ENCODE measurements around the gene ARID1B. TPM values are rescaled to one million over a fixed set of nuclear protein-coding genes. Genes with fewer than 3 reads are reported as not detected.

Gene ARID1B
- total and polyA plus RNA-seq, 9 of the 15 experiments (the other 6 are each of a cell fraction or from before 2014, with no cell fraction given): 12.5 to 50.5 (median 25.8) TPM

DNA sequence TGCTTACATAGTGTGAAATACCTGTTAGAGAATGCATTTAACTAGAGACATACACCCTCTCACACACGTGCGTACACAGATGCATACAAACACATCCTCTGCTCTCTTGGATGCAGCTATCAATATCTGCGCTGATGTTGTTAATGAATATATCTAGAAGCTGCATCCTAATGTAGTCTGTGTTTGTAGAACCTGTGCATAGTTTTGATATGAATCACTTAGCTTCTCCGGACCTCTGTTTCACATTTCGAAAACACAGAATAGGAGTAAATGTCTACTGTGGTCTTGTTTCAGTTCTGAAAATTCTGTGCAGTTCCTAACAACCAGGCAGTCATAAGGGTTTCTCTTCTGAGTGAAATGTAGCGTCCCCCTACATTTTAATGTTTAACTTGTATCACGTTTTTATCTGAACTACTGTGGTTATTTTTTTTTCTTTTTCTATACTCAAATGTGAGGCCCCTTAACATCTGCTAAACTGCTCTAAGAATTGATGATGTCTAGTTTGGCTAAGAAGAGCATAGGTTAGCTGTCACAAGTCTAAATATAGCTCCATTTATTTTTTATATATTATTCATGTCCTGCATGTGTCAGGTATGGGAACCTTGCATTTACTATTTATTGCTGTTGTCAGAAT is 291.6 kb downstream of the ARID1B start:
- Histone ChIP-seq H3K4me2 (ENCODE audit: insufficient read depth, low read length) (no peak overlapping the region), H3K4me1 (replicated peaks in 1 of 2; ENCODE audit: control insufficient read depth in 2 of 2, insufficient read depth in 2 of 2, low read length in 2 of 2) (peaks cover 0 to 3% of the 10 kb centered on the region in 2 experiments; a peak in 3 of 5 replicates), H3K36me3 (ENCODE audit: control insufficient read depth, insufficient read depth, low read length) (peaks cover 5% of the 10 kb centered on the region; the same call in 2 of the 3 replicates), H3K27ac (ENCODE audit: extremely low read depth, low read depth, low read length) (no peak overlapping the region), H3K9me1 (ENCODE audit: control insufficient read depth, insufficient read depth, low read length) (no peaks in the 10 kb centered on the region), H4K20me1 (replicated peaks; ENCODE audit: control insufficient read depth, insufficient read depth, low read length) (no peaks in the 10 kb centered on the region), H3K4me3 (no peak overlapping the region), H3K9ac (ENCODE audit: insufficient read depth in 1 of 2, low read depth in 2 of 2, low read length in 2 of 2) (no peak overlapping the region), H3K9me3 (replicated peaks; ENCODE audit: control insufficient read depth, insufficient read depth, low read depth, low read length) (no peaks in the 10 kb centered on the region), H3K79me2 (ENCODE audit: control insufficient read depth, insufficient read depth, low read length) (0 out of 3 replicates have a peak, but pooled peaks cover 4% of the 10 kb centered on the region), H2AFZ (ENCODE audit: low read depth, low read length) (no peak overlapping the region), H3K27me3 (ENCODE audit: control insufficient read depth in 2 of 2, insufficient read depth in 2 of 2, low read length in 2 of 2) (no peaks in the 10 kb centered on the region)
- FAIRE-seq (no peak), DNase-seq (ENCODE audit: extremely low read depth in 1 of 4, low spot score in 3 of 4) (no peak), ATAC-seq (no peak)
- intact Hi-C loops (cut with micrococcal nuclease) (no loop called here), in situ Hi-C loops (cut with MboI) (no loop called here)
- 68% methylated on average over 7 of the region's 7 CpGs for WGBS (ENCODE audit: insufficient coverage, low coverage, missing lambda C conversion rate)
- POLR2A ChIA-PET: interaction anchor here (0.6 to 1.6 kb wide), 6 partner anchors 9 to 44 kb away, joined by 3 to 9 read pairs (median 3); no protein-coding TSS in a partner anchor
- CTCF ChIA-PET (ENCODE audit: low intra/inter-chr PET ratio): no interaction called here
- no TSS peak for BruUV-seq (replicated peaks)
- TF ChIP-seq PHB (CRISPR knock-in tag; IDR thresholded peaks at IDR 0.05) (no peak), SRSF3 (IDR thresholded peaks at IDR 0.05; ENCODE audit: insufficient read depth, low read length) (no peak), NFYB (IDR thresholded peaks at IDR 0.05; ENCODE audit: extremely low read depth, insufficient read length) (no peak), GTF2F1 (IDR thresholded peaks at IDR 0.05; ENCODE audit: low read depth, low read length) (no peak), ZFPM2 (CRISPR knock-in tag; IDR thresholded peaks at IDR 0.05) (no peak), ZNF436 (CRISPR knock-in tag; IDR thresholded peaks at IDR 0.05) (no peak), ZNF23 (CRISPR knock-in tag; IDR thresholded peaks at IDR 0.05) (no peak), JUND (IDR thresholded peaks at IDR 0.05; ENCODE audit: borderline replicate concordance, low read depth, low read length) (no peak), JUND (tag; IDR thresholded peaks at IDR 0.05; ENCODE audit: borderline replicate concordance, low read depth, low read length) (no peak), HSF4 (CRISPR knock-in tag; IDR thresholded peaks at IDR 0.05; ENCODE audit: borderline replicate concordance) (no peak), HEY1 (CRISPR knock-in tag; IDR thresholded peaks at IDR 0.05; ENCODE audit: borderline replicate concordance) (no peak), YY1 (IDR thresholded peaks at IDR 0.05; ENCODE audit: borderline replicate concordance in 1 of 3, control insufficient read depth in 1 of 3, extremely low read depth in 1 of 3, insufficient read depth in 3 of 3, insufficient read length in 1 of 3, insufficient replicate concordance in 2 of 3, low read depth in 1 of 3, low read length in 2 of 3) (no peak), SRF (CRISPR knock-in tag; IDR thresholded peaks at IDR 0.05) (no peak)
- TF ChIP-seq, protein P1, sequence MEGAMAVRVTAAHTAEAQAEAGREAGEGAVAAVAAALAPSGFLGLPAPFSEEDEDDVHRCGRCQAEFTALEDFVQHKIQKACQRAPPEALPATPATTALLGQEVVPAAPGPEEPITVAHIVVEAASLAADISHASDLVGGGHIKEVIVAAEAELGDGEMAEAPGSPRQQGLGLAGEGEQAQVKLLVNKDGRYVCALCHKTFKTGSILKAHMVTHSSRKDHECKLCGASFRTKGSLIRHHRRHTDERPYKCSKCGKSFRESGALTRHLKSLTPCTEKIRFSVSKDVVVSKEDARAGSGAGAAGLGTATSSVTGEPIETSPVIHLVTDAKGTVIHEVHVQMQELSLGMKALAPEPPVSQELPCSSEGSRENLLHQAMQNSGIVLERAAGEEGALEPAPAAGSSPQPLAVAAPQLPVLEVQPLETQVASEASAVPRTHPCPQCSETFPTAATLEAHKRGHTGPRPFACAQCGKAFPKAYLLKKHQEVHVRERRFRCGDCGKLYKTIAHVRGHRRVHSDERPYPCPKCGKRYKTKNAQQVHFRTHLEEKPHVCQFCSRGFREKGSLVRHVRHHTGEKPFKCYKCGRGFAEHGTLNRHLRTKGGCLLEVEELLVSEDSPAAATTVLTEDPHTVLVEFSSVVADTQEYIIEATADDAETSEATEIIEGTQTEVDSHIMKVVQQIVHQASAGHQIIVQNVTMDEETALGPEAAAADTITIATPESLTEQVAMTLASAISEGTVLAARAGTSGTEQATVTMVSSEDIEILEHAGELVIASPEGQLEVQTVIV (CRISPR knock-in tag; IDR thresholded peaks at IDR 0.05; ENCODE audit: borderline replicate concordance): no peak
- TF ChIP-seq, protein P2, sequence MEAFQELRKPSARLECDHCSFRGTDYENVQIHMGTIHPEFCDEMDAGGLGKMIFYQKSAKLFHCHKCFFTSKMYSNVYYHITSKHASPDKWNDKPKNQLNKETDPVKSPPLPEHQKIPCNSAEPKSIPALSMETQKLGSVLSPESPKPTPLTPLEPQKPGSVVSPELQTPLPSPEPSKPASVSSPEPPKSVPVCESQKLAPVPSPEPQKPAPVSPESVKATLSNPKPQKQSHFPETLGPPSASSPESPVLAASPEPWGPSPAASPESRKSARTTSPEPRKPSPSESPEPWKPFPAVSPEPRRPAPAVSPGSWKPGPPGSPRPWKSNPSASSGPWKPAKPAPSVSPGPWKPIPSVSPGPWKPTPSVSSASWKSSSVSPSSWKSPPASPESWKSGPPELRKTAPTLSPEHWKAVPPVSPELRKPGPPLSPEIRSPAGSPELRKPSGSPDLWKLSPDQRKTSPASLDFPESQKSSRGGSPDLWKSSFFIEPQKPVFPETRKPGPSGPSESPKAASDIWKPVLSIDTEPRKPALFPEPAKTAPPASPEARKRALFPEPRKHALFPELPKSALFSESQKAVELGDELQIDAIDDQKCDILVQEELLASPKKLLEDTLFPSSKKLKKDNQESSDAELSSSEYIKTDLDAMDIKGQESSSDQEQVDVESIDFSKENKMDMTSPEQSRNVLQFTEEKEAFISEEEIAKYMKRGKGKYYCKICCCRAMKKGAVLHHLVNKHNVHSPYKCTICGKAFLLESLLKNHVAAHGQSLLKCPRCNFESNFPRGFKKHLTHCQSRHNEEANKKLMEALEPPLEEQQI (IDR thresholded peaks at IDR 0.05): no peak
- TF ChIP-seq, protein P3, sequence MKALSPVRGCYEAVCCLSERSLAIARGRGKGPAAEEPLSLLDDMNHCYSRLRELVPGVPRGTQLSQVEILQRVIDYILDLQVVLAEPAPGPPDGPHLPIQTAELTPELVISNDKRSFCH (CRISPR knock-in tag; IDR thresholded peaks at IDR 0.05): no peak
- TF ChIP-seq, protein P3 (tag; IDR thresholded peaks at IDR 0.05): no peak
